NCI-H1694 treated with DMSO at 0.1 percent for 48 hours (cell line): ENCODE data around the gene CDK6.

ENCODE experiments used
- DNase-seq: peaks from one replicate; lab custom pipeline; 2025; lab: John Stamatoyannopoulos, UW

The CDK6 gene

DNA sequence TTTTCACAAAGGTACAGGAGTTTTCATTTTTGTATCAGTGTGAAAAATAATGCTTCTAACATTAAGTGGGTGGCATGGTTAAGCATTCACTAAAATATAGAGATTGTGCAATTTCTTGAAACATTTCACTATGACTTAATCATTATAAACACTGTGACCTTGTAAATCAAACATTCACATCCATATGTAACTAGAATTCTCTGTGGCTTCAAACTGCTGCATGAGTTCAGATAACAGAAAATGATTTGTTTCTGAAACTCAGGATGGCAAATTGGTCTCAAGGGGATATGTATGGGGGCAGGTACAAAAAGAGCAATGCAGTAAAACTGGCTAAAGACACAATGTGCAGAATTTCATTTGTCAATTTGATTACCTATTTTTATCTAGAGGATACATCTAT lies 250.0 kb downstream of the CDK6 start:
- DNase-seq: no peak

DNA sequence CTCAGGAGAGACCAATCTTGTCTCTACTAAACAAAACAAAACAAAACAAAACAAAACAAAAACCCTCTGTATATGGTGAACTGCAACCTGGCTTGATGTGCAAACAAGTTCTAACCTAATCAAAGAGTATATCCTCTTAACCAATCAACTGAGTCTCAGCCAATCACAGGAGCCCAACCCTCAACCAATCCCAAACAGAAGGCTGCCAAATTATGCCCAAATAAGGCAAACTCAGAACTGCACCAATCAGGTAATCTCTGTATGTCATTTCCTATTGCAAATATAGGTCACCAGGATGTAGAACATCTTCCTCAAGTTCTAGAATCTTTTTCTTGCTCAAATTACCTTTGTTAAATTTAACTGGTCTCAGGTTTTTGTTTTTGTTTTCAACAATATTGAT lies 251.4 kb downstream of the CDK6 start:
- DNase-seq: no peak

DNA sequence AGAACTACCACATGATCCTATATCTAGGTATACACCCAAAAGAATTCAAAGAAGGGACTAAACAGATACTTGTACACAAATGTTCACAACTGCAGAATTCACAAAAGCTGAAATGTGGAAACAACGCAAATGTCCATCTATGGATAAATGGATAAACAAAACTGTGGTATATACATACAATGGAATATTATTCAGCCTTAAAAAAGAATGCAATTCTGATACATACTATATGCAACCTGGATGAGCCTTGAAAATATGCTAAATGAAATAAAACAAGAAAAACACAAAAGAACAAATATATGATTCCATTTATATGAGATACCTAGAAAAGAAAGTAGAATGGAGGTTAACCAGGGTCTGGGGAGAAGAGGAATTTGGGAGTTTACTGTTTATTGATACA lies 253.4 kb downstream of the CDK6 start:
- no peak for DNase-seq

GRCh38 chr7:92576296-92576695 lies 260.1 kb downstream of the CDK6 start:
- no peak for DNase-seq

DNA sequence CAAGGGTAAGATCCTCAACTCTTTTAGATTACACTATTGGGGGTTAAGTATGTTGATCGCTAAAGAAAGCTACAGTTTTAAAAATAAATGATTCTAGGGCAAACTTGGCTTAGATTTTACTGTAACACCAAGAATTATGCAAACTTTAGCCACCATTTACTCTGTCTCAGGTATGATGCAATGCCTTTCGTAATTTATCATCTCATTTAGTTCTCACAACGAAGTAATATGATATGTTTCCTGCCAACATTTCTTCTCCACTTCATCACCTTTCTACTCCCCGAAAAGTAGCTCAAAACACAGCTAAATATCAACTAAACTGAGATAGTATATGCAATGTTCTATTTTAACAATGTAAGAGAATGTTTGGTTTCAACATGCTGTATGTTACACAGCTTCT lies 267.2 kb downstream of the CDK6 start:
- no peak for DNase-seq

DNA sequence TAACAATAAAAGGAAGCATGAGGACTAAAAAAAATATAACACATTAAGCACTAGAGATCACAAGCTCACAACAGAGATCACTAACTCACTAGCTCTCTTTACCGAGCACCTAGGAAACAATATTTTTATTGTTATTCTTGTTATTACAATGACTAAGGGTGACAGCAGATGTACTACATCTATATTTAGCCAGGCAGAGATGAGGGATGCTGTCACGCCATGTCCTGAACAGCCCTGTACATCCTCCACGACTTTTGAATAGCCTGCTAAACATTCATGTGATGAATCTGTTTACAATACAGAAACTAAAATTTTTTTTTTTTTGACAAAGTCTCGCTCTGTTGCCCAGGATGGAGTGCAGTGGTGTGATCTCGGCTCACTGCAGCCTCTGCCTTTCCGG lies 268.9 kb downstream of the CDK6 start:
- DNase-seq: no peak

- no peak for DNase-seq
These were observed 273.0 kb downstream of the CDK6 start for GRCh38 chr7:92563345-92563744.

DNA sequence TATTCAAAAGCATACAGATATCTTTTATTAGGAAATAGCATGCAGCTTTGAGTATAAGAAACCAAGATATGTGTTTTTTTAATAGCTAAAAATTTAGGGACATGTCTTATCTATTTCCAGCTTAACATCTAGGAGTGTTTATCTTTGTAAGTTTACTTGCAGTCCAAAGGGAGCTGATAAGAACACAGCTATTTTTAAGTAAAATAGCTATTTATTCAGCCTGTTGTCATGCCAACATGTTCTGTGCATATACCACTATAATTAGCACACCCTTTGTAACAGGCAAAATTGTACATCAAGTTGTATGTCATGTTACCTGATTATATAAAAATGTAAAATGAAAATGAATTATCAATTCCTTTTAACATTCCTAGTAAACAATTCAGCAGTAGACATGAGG lies 275.8 kb downstream of the CDK6 start:
- DNase-seq: no peak

GRCh38 chr7:92557808-92558362 lies 278.5 kb downstream of the CDK6 start:
- DNase-seq: no peak

DNA sequence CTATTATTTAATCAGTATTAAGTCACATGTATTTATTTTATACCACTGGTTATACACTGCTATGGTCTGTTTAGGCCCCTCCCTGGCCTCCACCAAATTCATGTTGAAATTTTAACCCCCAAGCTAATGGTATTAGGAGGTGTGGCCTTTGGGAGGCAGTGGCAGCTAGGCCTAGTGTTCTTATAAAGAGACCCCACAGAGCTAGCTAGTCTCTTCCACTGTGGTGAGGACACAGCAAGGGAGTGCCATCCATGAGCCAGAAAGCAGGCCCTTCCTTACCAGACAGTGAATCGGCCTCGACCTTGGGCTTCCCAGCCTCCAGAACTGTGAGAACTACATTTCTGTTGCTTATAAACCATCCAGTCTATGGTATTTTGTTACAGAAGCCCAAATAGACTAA lies 279.1 kb downstream of the CDK6 start:
- DNase-seq: no peak
